K562 (cell line): Measurements from ENCODE around the gene ACTL8. TPM values are rescaled to one million over a fixed set of nuclear protein-coding genes. Genes with fewer than 3 reads are reported as not detected.

Experiments
- ATAC-seq: fragments of 200-7000 bp; cut with Tn5 transposase; 3 replicates; pipeline ENCODE4 v1.9.1; 2020; ENCODE audit warnings: moderate library complexity
- BruUV-seq: library from RNA; stranded (reverse); fragments of 400-500 nt; replicated peaks from 2 replicates; lab custom pipeline; 2021; lab: Mats Ljungman, UMichigan
- CTCF ChIA-PET: fragments of 300-600 bp; formaldehyde crosslinking; extraction: SDS; loops from one replicate; lab custom pipeline; 2021; ENCODE audit warnings: low intra/inter-chr PET ratio; lab: Yijun Ruan, JAX
- POLR2A ChIA-PET: fragments of 300-600, 350-650 bp; sonication (Branson Sonifier 250); formaldehyde crosslinking; extraction: SDS; loops from one replicate; lab custom pipeline; 2021; ENCODE audit warnings: antibody characterized with exemption, inconsistent platforms; lab: Yijun Ruan, JAX
- DNase-seq, 4 experiments: peaks; one replicate each; pipeline versions ENCODE4 v3.0.0 to v3.0.0-alpha.2; 2011 to 2018; ENCODE audit warnings: low spot score in 3 of 4, mixed read lengths in 3 of 4; ENCODE audit errors: extremely low read depth in 1 of 4
- FAIRE-seq: peaks from 2 replicates; lab custom pipeline; 2011; peaks lifted over from hg19 to GRCh38; lab: Jason Lieb, UNC
- H2AFZ ChIP-seq: 2 replicates; pipeline ENCODE4 v1.6.0; 2011; ENCODE audit warnings: low read depth, low read length, control low read depth, inconsistent platforms
- H3K27ac ChIP-seq: fragments of 200-600 bp; 3 replicates; pipeline ENCODE4 v1.8.0; 2011; ENCODE audit warnings: low read depth, mild to moderate bottlenecking, control low read depth, inconsistent platforms, low read length, moderate library complexity, mixed read lengths; ENCODE audit errors: extremely low read depth
- H3K27me3 ChIP-seq, 2 experiments: fragments of 300-600 bp in 1 of 2; 2 replicates in 1 of 2; 3 replicates in 1 of 2; pipeline versions ENCODE4 v1.6.0 to v1.8.0; 2011; ENCODE audit warnings: inconsistent platforms in 2 of 2, low read length in 2 of 2, mild to moderate bottlenecking in 1 of 2, mixed read lengths in 1 of 2, moderate library complexity in 1 of 2; ENCODE audit not compliant: control insufficient read depth in 2 of 2, insufficient read depth in 2 of 2
- H3K36me3 ChIP-seq: fragments of 300-600 bp; 3 replicates; pipeline ENCODE4 v1.8.0; 2011; ENCODE audit warnings: mild to moderate bottlenecking, low read length, inconsistent platforms; ENCODE audit not compliant: control insufficient read depth, insufficient read depth
- H3K4me1 ChIP-seq, 2 experiments: fragments of 200-600 bp in 1 of 2; replicated peaks in 1 of 2; 2 replicates in 1 of 2; 3 replicates in 1 of 2; pipeline versions ENCODE4 v1.5.1 to v1.8.0; 2011; ENCODE audit warnings: inconsistent platforms in 2 of 2, low read length in 2 of 2, mild to moderate bottlenecking in 1 of 2, mixed read lengths in 1 of 2, moderate library complexity in 1 of 2; ENCODE audit not compliant: control insufficient read depth in 2 of 2, insufficient read depth in 2 of 2
- H3K4me2 ChIP-seq: 2 replicates; pipeline ENCODE4 v1.6.1; 2011; ENCODE audit warnings: low read length, control low read depth, inconsistent platforms, mixed read lengths; ENCODE audit not compliant: insufficient read depth
- H3K4me3 ChIP-seq: fragments of 200-600 bp; sonication (generic), shearing (Covaris generic); 2 replicates; pipeline ENCODE4 v1.5.1; 2016; ENCODE audit warnings: control low read depth, inconsistent platforms
- H3K79me2 ChIP-seq: fragments of 200-600 bp; 3 replicates; pipeline ENCODE4 v1.8.0; 2011; ENCODE audit warnings: low read length, inconsistent platforms; ENCODE audit not compliant: control insufficient read depth, insufficient read depth
- H3K9ac ChIP-seq, 2 experiments: 2 replicates each; pipeline versions ENCODE4 v1.6.0 to v1.6.1; 2011; ENCODE audit warnings: low read depth in 2 of 2, low read length in 2 of 2, control low read depth in 1 of 2, inconsistent platforms in 1 of 2, mild to moderate bottlenecking in 1 of 2, mixed read lengths in 1 of 2; ENCODE audit not compliant: insufficient read depth in 1 of 2
- H3K9me1 ChIP-seq: one replicate; pipeline ENCODE4 v1.6.0; 2011; ENCODE audit warnings: inconsistent platforms, mild to moderate bottlenecking, low read length, moderate library complexity; ENCODE audit not compliant: control insufficient read depth, insufficient read depth
- H3K9me3 ChIP-seq: replicated peaks from 2 replicates; pipeline ENCODE4 v1.5.1; 2011; ENCODE audit warnings: low read depth, low read length, inconsistent platforms; ENCODE audit not compliant: control insufficient read depth, insufficient read depth
- H4K20me1 ChIP-seq: replicated peaks from 2 replicates; pipeline ENCODE4 v1.6.1; 2011; ENCODE audit warnings: low read length, inconsistent platforms, mixed read lengths; ENCODE audit not compliant: control insufficient read depth, insufficient read depth
- AFF1 ChIP-seq, 2 experiments: fragments of 450-650 bp; IDR thresholded peaks; 2 replicates each; pipeline ENCODE4 v1.6.1; 2018; ENCODE audit warnings: mild to moderate bottlenecking in 2 of 2, low read depth in 1 of 2; ENCODE audit not compliant: partially characterized antibody in 2 of 2
- CHAMP1 ChIP-seq: fragments of 450-650 bp; IDR thresholded peaks from 2 replicates; pipeline ENCODE4 v1.6.1; 2016; ENCODE audit warnings: mild to moderate bottlenecking
- EHMT2 ChIP-seq: fragments of 450-650 bp; IDR thresholded peaks from 2 replicates; pipeline ENCODE4 v1.6.1; 2018; ENCODE audit warnings: antibody characterized with exemption
- GTF2A2 ChIP-seq: IDR thresholded peaks from 2 replicates; pipeline ENCODE4 v1.6.1; 2016; ENCODE audit warnings: mild to moderate bottlenecking, missing genetic modification characterization, missing compliant biosample characterization
- HDAC2 ChIP-seq: fragments of 450-650 bp; IDR thresholded peaks from 2 replicates; pipeline ENCODE4 v1.6.1; 2016; ENCODE audit warnings: mild to moderate bottlenecking
- MIER1 ChIP-seq: fragments of 450-650 bp; IDR thresholded peaks from 2 replicates; pipeline ENCODE4 v1.6.1; 2016; ENCODE audit warnings: antibody characterized with exemption, mild to moderate bottlenecking, low read depth
- RCOR1 ChIP-seq, 2 experiments: IDR thresholded peaks; 2 replicates each; pipeline ENCODE4 v1.6.1; 2012; ENCODE audit warnings: low read depth in 2 of 2, low read length in 2 of 2, borderline replicate concordance in 1 of 2, improper control_type of control experiment in 1 of 2
- ZEB2 ChIP-seq: fragments of 450-650 bp; IDR thresholded peaks from 2 replicates; pipeline ENCODE4 v1.6.1; 2016
- ZNF197 ChIP-seq: fragments of 200-800 bp; sonication (Bioruptor generic); IDR thresholded peaks from 2 replicates; pipeline ENCODE4 v1.6.1; 2016; ENCODE audit warnings: low read depth, missing genetic modification characterization, missing compliant biosample characterization
- ZNF280B ChIP-seq: fragments of 250-450 bp; sonication (Bioruptor Pico); IDR thresholded peaks from 2 replicates; pipeline ENCODE4 v1.5.1; 2021; ENCODE audit warnings: mild to moderate bottlenecking
- ZNF395 ChIP-seq: fragments of 200-800 bp; sonication (Bioruptor generic); IDR thresholded peaks from 2 replicates; pipeline ENCODE4 v1.6.1; 2017; ENCODE audit warnings: missing genetic modification characterization, missing compliant biosample characterization
- WGBS: fragments of 100-300 bp; shearing (Covaris generic); methylation state at CpG from one replicate; pipeline ENCODE4 v1.1.6; 2016; ENCODE audit warnings: low coverage, mixed read lengths; ENCODE audit not compliant: insufficient coverage; ENCODE audit errors: missing lambda C conversion rate; 5-methylcytosine and 5-hydroxymethylcytosine counted together
- in situ Hi-C: fragments of 300-500 bp; cut with MboI; formaldehyde crosslinking; loops from 4 replicates; pipeline ENCODE4 v1.15.0; 2018; ENCODE audit warnings: inconsistent platforms, mixed read lengths
- intact Hi-C: fragments of 100-400 bp; cut with micrococcal nuclease; formaldehyde crosslinking; loops from 2 replicates; pipeline ENCODE4 v1.14.2; 2022
- polyA plus RNA-seq, 8 experiments: library from polyadenylated mRNA; depleted of rRNA in 4 of 8; stranded (reverse) in 5 of 8; unstranded in 3 of 8; fragments of >200 nt; fragmentation: Nextera tagmentation in 2 of 8; fragmentation: Illumina TruSeq in 1 of 8; extraction: Ambion mirVana in 2 of 8; extraction: Trizol in 1 of 8; gene quantifications; 2 replicates each; pipeline versions ENCODE4 v1.2.1 to v1.2.3, GENCODE V29; 2011 to 2014; ENCODE audit warnings: inconsistent platforms in 1 of 8, missing spikeins in 1 of 8
- total RNA-seq, 7 experiments: library from RNA; depleted of rRNA in 6 of 7; stranded (reverse); fragments of >200 nt in 6 of 7; fragmentation: Illumina TruSeq in 2 of 7; extraction: Trizol in 2 of 7; gene quantifications; 2 replicates each; pipeline versions ENCODE4 v1.2.1 to v1.2.3, GENCODE V29; 2011 to 2021; ENCODE audit warnings: low replicate concordance in 1 of 7

Gene ACTL8
- total and polyA plus RNA-seq, 9 of the 15 experiments (the other 6 are each of a cell fraction or from before 2014, with no cell fraction given), result 0.30 to 3.3 (median 1.6) TPM

- H3K4me1 ChIP-seq, result no peaks in the 10 kb centered on the region
- H3K4me3 ChIP-seq, result no peak overlapping the region
- DNase-seq, result peak; percentile 54 to 72 (median 62)
- ChIA-PET POLR2A (interaction anchor here (0.6 kb wide), 1 partner anchor 350 kb away, joined by 3 read pairs; no protein-coding TSS in a partner anchor), CTCF (no interaction called here)
- BruUV-seq, result no TSS peak
- in situ Hi-C loops (no loop called here), intact Hi-C loops (no loop called here)
- H2AFZ ChIP-seq, result no peak overlapping the region
- no peaks in the 10 kb centered on the region for H3K79me2 ChIP-seq
- peak; percentile 76 for FAIRE-seq
- peaks cover 14% of the 10 kb centered on the region; the same call in 1 of the 2 replicates for H4K20me1 ChIP-seq
- ATAC-seq, result peak; percentile 60
- H3K9me1 ChIP-seq, result peaks cover 3% of the 10 kb centered on the region
- H3K9me3 ChIP-seq, result no peaks in the 10 kb centered on the region
- WGBS, result 1% methylated on average over 7 of the region's 7 CpGs
- no peak overlapping the region for H3K9ac ChIP-seq
- no peak overlapping the region for H3K4me2 ChIP-seq
- no peak overlapping the region for H3K27ac ChIP-seq
- no peaks in the 10 kb centered on the region; a peak in 1 of 5 replicates for H3K27me3 ChIP-seq
- H3K36me3 ChIP-seq, result no peaks in the 10 kb centered on the region
- TF ChIP-seq ZNF280B (CRISPR knock-in tag), result no peak
- TF ChIP-seq AFF1 (IDR thresholded peaks at IDR 0.05; ENCODE audit: low read depth in 1 of 2, partially characterized antibody in 2 of 2), result peak in 1 of 2 experiments; percentile 77
- TF ChIP-seq MIER1, result peak; percentile 94
- peak; percentile 99 for TF ChIP-seq EHMT2
- TF ChIP-seq ZNF197 (CRISPR knock-in tag), result 0 out of 2 replicates have a peak, but pooled peaks have one; percentile 28
- no peak for TF ChIP-seq GTF2A2 (tag)
- 0 out of 2 replicates have a peak, but pooled peaks have one; percentile 36 for TF ChIP-seq ZNF395 (CRISPR knock-in tag)
- 0 out of 2 replicates have a peak, but pooled peaks have one; percentile 46 for TF ChIP-seq CHAMP1
- TF ChIP-seq HDAC2, result peak; percentile 42; the same call in 1 of the 2 replicates
- no peak for TF ChIP-seq ZEB2
- TF ChIP-seq RCOR1 (IDR thresholded peaks at IDR 0.05; ENCODE audit: borderline replicate concordance in 1 of 2, low read depth in 2 of 2, low read length in 2 of 2), result 0 out of 4 replicates have a peak, but pooled peaks of 1 of the 2 experiments have one; percentile 8
Measured at GRCh38 chr1:17831597-17831996, 76.5 kb downstream of the ACTL8 start.
